Measurements from ENCODE around the gene CCNH. TPM values are rescaled to one million over a fixed set of nuclear protein-coding genes. Genes with fewer than 3 reads are reported as not detected.
A peak's percentile ranks its signal among the peaks of the same experiment; 100 is the strongest.

The CCNH gene
- total RNA-seq, 1 experiment from 2014 or later = 63.2 TPM

DNA sequence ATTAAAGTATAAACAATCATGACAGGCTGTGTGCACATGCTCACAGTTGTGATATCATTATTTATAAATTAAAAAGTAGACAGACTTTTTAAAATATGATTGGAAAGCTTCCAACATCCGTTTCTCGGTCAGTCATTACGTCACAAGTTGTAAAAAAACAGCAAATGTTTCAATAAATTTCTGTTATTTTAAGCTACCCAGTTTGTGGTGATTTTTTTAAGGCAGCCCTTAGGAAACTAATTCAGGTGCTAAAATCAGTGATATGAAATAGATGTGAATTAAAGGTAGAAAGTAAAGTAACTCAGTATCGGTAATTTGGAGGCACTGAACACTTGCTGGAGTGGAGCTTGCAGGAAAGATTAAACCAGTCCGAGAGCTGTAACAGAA, 1.2 kb downstream of the CCNH start:
- TF ChIP-seq ZFX (IDR thresholded peaks at IDR 0.05) = no peak
- TF ChIP-seq, protein P1, sequence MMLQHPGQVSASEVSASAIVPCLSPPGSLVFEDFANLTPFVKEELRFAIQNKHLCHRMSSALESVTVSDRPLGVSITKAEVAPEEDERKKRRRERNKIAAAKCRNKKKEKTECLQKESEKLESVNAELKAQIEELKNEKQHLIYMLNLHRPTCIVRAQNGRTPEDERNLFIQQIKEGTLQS (IDR thresholded peaks at IDR 0.05) = no peak
- TF ChIP-seq YY1 (IDR thresholded peaks at IDR 0.05; ENCODE audit: extremely low read depth, insufficient replicate concordance, low read depth, low read length) = no peak
- TF ChIP-seq JUND (IDR thresholded peaks at IDR 0.05) = no peak
- TF ChIP-seq, protein P2, sequence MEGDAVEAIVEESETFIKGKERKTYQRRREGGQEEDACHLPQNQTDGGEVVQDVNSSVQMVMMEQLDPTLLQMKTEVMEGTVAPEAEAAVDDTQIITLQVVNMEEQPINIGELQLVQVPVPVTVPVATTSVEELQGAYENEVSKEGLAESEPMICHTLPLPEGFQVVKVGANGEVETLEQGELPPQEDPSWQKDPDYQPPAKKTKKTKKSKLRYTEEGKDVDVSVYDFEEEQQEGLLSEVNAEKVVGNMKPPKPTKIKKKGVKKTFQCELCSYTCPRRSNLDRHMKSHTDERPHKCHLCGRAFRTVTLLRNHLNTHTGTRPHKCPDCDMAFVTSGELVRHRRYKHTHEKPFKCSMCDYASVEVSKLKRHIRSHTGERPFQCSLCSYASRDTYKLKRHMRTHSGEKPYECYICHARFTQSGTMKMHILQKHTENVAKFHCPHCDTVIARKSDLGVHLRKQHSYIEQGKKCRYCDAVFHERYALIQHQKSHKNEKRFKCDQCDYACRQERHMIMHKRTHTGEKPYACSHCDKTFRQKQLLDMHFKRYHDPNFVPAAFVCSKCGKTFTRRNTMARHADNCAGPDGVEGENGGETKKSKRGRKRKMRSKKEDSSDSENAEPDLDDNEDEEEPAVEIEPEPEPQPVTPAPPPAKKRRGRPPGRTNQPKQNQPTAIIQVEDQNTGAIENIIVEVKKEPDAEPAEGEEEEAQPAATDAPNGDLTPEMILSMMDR (IDR thresholded peaks at IDR 0.05 in 2 of 3, conservative IDR thresholded peaks at IDR 0.05 in 1 of 3; ENCODE audit: borderline replicate concordance in 1 of 3, insufficient read depth in 1 of 3, low read depth in 2 of 3, low read length in 2 of 3) = no peak
- TF ChIP-seq RAD21 (IDR thresholded peaks at IDR 0.05; ENCODE audit: low read depth) = no peak
- TF ChIP-seq SIN3A (IDR thresholded peaks at IDR 0.05; ENCODE audit: low read depth) = no peak
- no peak for TF ChIP-seq POLR2A (IDR thresholded peaks at IDR 0.05; ENCODE audit: borderline replicate concordance, extremely low read depth, insufficient read depth, insufficient read length)
- TF ChIP-seq, protein P3, sequence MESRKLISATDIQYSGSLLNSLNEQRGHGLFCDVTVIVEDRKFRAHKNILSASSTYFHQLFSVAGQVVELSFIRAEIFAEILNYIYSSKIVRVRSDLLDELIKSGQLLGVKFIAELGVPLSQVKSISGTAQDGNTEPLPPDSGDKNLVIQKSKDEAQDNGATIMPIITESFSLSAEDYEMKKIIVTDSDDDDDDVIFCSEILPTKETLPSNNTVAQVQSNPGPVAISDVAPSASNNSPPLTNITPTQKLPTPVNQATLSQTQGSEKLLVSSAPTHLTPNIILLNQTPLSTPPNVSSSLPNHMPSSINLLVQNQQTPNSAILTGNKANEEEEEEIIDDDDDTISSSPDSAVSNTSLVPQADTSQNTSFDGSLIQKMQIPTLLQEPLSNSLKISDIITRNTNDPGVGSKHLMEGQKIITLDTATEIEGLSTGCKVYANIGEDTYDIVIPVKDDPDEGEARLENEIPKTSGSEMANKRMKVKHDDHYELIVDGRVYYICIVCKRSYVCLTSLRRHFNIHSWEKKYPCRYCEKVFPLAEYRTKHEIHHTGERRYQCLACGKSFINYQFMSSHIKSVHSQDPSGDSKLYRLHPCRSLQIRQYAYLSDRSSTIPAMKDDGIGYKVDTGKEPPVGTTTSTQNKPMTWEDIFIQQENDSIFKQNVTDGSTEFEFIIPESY (IDR thresholded peaks at IDR 0.05; ENCODE audit: extremely low read depth, insufficient replicate concordance, low read length) = no peak
- no peak for TF ChIP-seq EZH2 (IDR thresholded peaks at IDR 0.05)
- no peak for TF ChIP-seq SP1 (IDR thresholded peaks at IDR 0.05; ENCODE audit: low read depth)
- TF ChIP-seq, protein P4, sequence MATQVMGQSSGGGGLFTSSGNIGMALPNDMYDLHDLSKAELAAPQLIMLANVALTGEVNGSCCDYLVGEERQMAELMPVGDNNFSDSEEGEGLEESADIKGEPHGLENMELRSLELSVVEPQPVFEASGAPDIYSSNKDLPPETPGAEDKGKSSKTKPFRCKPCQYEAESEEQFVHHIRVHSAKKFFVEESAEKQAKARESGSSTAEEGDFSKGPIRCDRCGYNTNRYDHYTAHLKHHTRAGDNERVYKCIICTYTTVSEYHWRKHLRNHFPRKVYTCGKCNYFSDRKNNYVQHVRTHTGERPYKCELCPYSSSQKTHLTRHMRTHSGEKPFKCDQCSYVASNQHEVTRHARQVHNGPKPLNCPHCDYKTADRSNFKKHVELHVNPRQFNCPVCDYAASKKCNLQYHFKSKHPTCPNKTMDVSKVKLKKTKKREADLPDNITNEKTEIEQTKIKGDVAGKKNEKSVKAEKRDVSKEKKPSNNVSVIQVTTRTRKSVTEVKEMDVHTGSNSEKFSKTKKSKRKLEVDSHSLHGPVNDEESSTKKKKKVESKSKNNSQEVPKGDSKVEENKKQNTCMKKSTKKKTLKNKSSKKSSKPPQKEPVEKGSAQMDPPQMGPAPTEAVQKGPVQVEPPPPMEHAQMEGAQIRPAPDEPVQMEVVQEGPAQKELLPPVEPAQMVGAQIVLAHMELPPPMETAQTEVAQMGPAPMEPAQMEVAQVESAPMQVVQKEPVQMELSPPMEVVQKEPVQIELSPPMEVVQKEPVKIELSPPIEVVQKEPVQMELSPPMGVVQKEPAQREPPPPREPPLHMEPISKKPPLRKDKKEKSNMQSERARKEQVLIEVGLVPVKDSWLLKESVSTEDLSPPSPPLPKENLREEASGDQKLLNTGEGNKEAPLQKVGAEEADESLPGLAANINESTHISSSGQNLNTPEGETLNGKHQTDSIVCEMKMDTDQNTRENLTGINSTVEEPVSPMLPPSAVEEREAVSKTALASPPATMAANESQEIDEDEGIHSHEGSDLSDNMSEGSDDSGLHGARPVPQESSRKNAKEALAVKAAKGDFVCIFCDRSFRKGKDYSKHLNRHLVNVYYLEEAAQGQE (IDR thresholded peaks at IDR 0.05; ENCODE audit: low read depth) = no peak
- no peak for TF ChIP-seq CBX3 (IDR thresholded peaks at IDR 0.05; ENCODE audit: low read depth)
- no peak for TF ChIP-seq EGR1 (IDR thresholded peaks at IDR 0.05; ENCODE audit: low read depth)
- CTCF ChIA-PET = interaction anchor here (1.2 kb wide), 1 partner anchor 341 kb away, joined by 3 read pairs; no protein-coding TSS in a partner anchor
- BruUV-seq (replicated peaks) = no TSS peak
- ATAC-seq = no peak
- H3K4me1 ChIP-seq (ENCODE audit: control insufficient read depth in 1 of 2, insufficient read depth in 2 of 2, low read length in 2 of 2) = peaks cover 4 to 9% of the 10 kb centered on the region in 2 experiments; a peak in 3 of 4 replicates
- H3K9me2 ChIP-seq (ENCODE audit: insufficient read depth) = no peaks in the 10 kb centered on the region
- H3K79me2 ChIP-seq (ENCODE audit: insufficient read depth, low read length) = peaks cover 60% of the 10 kb centered on the region
- H2AFZ ChIP-seq (ENCODE audit: low read depth, low read length, poor library complexity, severe bottlenecking) = no peak overlapping the region
- no peaks in the 10 kb centered on the region for H3K27me3 ChIP-seq (ENCODE audit: insufficient read depth, low read length)
- no peaks in the 10 kb centered on the region for H4K20me1 ChIP-seq (ENCODE audit: insufficient read depth)
- peak overlapping the region; percentile 82 to 99 for H3K4me3 ChIP-seq (replicated peaks in 1 of 2; ENCODE audit: low read depth in 1 of 2, low read length in 2 of 2)
- intact Hi-C loops (cut with micrococcal nuclease) = loop anchor here (10.0 kb wide), 1 partner anchor 853 kb away; the partner anchor contains the start of gene TMEM161B
- peak overlapping the region; percentile 96 for H3K9ac ChIP-seq (ENCODE audit: low read length)
- H3K4me2 ChIP-seq (ENCODE audit: low read length) = peak overlapping the region; percentile 91
- RAD21 ChIA-PET (ENCODE audit: low non-redundant PET in 1 of 2, low total read pairs in 2 of 2, uncharacterized antibody in 2 of 2, unreplicated experiment in 2 of 2) = no interaction called here
- POLR2A ChIA-PET = interaction anchor here (0.9 kb wide), 1 partner anchor 11 kb away, joined by 4 read pairs; no protein-coding TSS in a partner anchor
- H3K27ac ChIP-seq (ENCODE audit: low read depth, low read length) = peak overlapping the region; percentile 76; the same call in 1 of the 2 replicates
- H3K9me3 ChIP-seq (ENCODE audit: control insufficient read depth in 1 of 2, insufficient read depth in 1 of 2, low read depth in 1 of 2, low read length in 2 of 2) = no peaks in the 10 kb centered on the region
- H3K36me3 ChIP-seq (ENCODE audit: control insufficient read depth in 1 of 2, insufficient read depth in 2 of 2, low read length in 2 of 2) = peaks cover 36 to 38% of the 10 kb centered on the region in 2 experiments
- DNase-seq (ENCODE audit: low read depth, low spot score) = no peak

All from HCT116 (cell line).